ENCODE results near the gene NRIP2. TPM values are rescaled to one million over a fixed set of nuclear protein-coding genes. Genes with fewer than 3 reads are reported as not detected.

Gene NRIP2
- total RNA-seq, 2 experiments from 2014 or later, result not detected

DNA sequence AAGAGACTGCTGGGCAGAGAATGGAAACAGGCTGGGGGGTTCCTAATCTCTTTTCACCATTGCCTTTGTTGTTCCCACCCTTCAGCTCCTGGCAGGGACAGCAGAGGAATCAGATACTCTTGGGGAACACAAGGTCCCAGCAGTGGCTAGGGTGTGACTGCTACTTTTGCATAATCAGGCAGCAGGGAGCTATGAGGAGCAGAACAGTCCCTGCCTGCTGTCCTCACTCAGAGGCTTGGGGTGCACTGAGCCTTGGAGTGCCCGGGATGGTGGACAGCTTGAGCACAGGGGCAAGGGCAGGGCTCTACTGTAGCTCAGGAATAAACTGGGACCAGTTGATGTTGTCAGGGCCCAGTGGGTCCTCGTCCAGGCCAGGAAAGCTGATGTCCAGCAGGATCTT is 23.5 kb upstream of the NRIP2 start:
- Histone ChIP-seq H4K20me1 (ENCODE audit: insufficient read depth, low read length) (no peaks in the 10 kb centered on the region), H3K9me3 (ENCODE audit: low read length) (no peaks in the 10 kb centered on the region), H3K79me2 (ENCODE audit: insufficient read depth, low read depth, low read length) (no peaks in the 10 kb centered on the region), H3K4me2 (ENCODE audit: low read length) (no peak overlapping the region), H3K36me3 (ENCODE audit: insufficient read depth, low read length) (peaks cover 84% of the 10 kb centered on the region), H2AFZ (ENCODE audit: low read length) (no peak overlapping the region), H3K4me1 (ENCODE audit: insufficient read depth, low read length, poor library complexity, severe bottlenecking) (no peaks in the 10 kb centered on the region), H3K27ac (ENCODE audit: low read depth, low read length, poor library complexity, severe bottlenecking) (no peak overlapping the region), H3K9me2 (ENCODE audit: insufficient read depth, low read length) (no peaks in the 10 kb centered on the region), H3K4me3 (ENCODE audit: low read depth, low read length, poor library complexity, severe bottlenecking) (no peak overlapping the region)
- intact Hi-C loops (cut with micrococcal nuclease; ENCODE audit: unreplicated experiment), result no loop called here
- ChIA-PET POLR2A (interaction anchor here (0.6 kb wide), 1 partner anchor 314 kb away, joined by 4 read pairs; no protein-coding TSS in a partner anchor), CTCF (ENCODE audit: unreplicated experiment) (no interaction called here)
- no peak for DNase-seq (ENCODE audit: low spot score)
- BruUV-seq (replicated peaks), result no TSS peak
- TF ChIP-seq, protein P1, sequence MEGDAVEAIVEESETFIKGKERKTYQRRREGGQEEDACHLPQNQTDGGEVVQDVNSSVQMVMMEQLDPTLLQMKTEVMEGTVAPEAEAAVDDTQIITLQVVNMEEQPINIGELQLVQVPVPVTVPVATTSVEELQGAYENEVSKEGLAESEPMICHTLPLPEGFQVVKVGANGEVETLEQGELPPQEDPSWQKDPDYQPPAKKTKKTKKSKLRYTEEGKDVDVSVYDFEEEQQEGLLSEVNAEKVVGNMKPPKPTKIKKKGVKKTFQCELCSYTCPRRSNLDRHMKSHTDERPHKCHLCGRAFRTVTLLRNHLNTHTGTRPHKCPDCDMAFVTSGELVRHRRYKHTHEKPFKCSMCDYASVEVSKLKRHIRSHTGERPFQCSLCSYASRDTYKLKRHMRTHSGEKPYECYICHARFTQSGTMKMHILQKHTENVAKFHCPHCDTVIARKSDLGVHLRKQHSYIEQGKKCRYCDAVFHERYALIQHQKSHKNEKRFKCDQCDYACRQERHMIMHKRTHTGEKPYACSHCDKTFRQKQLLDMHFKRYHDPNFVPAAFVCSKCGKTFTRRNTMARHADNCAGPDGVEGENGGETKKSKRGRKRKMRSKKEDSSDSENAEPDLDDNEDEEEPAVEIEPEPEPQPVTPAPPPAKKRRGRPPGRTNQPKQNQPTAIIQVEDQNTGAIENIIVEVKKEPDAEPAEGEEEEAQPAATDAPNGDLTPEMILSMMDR (conservative IDR thresholded peaks at IDR 0.05; ENCODE audit: low read length), result no peak
- no peak for TF ChIP-seq EZH2phosphoT487 (IDR thresholded peaks at IDR 0.05; ENCODE audit: borderline replicate concordance, low read depth, low read length)

DNA sequence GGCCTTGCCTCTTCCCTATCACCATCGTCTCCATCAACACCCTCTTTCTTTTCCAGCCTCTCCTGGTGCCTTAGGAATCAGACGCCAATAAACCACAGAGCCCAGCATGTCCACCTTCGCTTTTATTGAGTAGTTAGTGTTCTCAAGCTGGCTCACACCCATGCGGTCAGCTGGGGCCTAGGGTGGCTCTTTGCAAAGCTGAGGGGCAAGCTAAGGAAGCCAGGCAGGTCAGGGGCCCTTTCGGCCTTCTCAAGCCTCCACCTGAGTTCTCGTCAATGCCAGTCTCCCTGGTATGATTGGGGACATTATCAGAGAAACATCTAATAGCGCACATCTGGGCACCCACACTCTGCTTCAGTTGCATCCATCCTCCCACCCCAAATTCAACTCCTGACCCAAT is 22.7 kb upstream of the NRIP2 start:
- Histone ChIP-seq H3K79me2 (ENCODE audit: insufficient read depth, low read depth, low read length) (no peaks in the 10 kb centered on the region), H3K9me2 (ENCODE audit: insufficient read depth, low read length) (no peaks in the 10 kb centered on the region), H3K4me3 (ENCODE audit: low read depth, low read length, poor library complexity, severe bottlenecking) (no peak overlapping the region), H3K9me3 (ENCODE audit: low read length) (no peaks in the 10 kb centered on the region), H2AFZ (ENCODE audit: low read length) (no peak overlapping the region), H3K4me1 (ENCODE audit: insufficient read depth, low read length, poor library complexity, severe bottlenecking) (no peaks in the 10 kb centered on the region), H4K20me1 (ENCODE audit: insufficient read depth, low read length) (no peaks in the 10 kb centered on the region), H3K4me2 (ENCODE audit: low read length) (no peak overlapping the region), H3K27ac (ENCODE audit: low read depth, low read length, poor library complexity, severe bottlenecking) (no peak overlapping the region), H3K36me3 (ENCODE audit: insufficient read depth, low read length) (peaks cover 77% of the 10 kb centered on the region)
- ChIA-PET POLR2A (no interaction called here), CTCF (ENCODE audit: unreplicated experiment) (no interaction called here)
- intact Hi-C loops (cut with micrococcal nuclease; ENCODE audit: unreplicated experiment), result no loop called here
- no TSS peak for BruUV-seq (replicated peaks)
- TF ChIP-seq, protein P1 (conservative IDR thresholded peaks at IDR 0.05; ENCODE audit: low read length), result no peak
- TF ChIP-seq EZH2phosphoT487 (IDR thresholded peaks at IDR 0.05; ENCODE audit: borderline replicate concordance, low read depth, low read length), result no peak
- no peak for DNase-seq (ENCODE audit: low spot score)

DNA sequence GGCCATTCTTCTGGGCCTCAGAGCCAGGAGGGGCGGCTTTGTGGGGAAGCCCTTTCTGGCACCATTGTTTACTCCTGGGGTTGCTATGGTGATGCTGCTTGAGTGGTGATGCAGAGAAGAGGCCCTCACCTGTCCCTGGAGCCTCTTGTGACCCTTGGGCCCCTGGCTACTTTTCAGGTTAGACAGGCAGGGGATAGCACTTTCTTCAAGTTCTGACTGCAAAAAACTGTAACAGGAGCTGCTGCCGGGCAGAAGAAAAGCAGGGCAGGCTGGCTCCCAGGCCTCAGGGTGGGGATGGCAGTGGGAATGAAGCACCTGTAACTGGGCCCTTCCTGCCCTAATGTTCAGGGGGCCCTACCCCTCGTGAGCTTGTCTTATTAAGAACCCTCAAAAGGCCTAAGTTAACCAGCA is 22.2 kb upstream of the NRIP2 start, which contains the start of gene TEX52:
Gene TEX52, minus strand, starts transcription at position 19 of the 411 bp plus-strand sequence. Its CDS starts 13 bp downstream, at position 6.
- no TSS peak for BruUV-seq (replicated peaks)
- CTCF ChIA-PET (ENCODE audit: unreplicated experiment), result no interaction called here
- Histone ChIP-seq H2AFZ (ENCODE audit: low read length) (no peak within 1 kb of the TSS), H3K9me2 (ENCODE audit: insufficient read depth, low read length) (no peaks in the 10 kb centered on the region), H3K36me3 (ENCODE audit: insufficient read depth, low read length) (peaks cover 72% of the 10 kb centered on the region), H3K9me3 (ENCODE audit: low read length) (no peaks in the 10 kb centered on the region), H3K4me3 (ENCODE audit: low read depth, low read length, poor library complexity, severe bottlenecking) (no peak within 1 kb of the TSS), H3K79me2 (ENCODE audit: insufficient read depth, low read depth, low read length) (no peaks in the 10 kb centered on the region), H3K4me2 (ENCODE audit: low read length) (no peak within 1 kb of the TSS), H4K20me1 (ENCODE audit: insufficient read depth, low read length) (no peaks in the 10 kb centered on the region), H3K4me1 (ENCODE audit: insufficient read depth, low read length, poor library complexity, severe bottlenecking) (no peaks in the 10 kb centered on the region), H3K27ac (ENCODE audit: low read depth, low read length, poor library complexity, severe bottlenecking) (no peak within 1 kb of the TSS)
- POLR2A ChIA-PET, result no interaction called here
- TF ChIP-seq EZH2phosphoT487 (IDR thresholded peaks at IDR 0.05; ENCODE audit: borderline replicate concordance, low read depth, low read length), result no peak
- TF ChIP-seq, protein P1 (conservative IDR thresholded peaks at IDR 0.05; ENCODE audit: low read length), result no peak
- intact Hi-C loops (cut with micrococcal nuclease; ENCODE audit: unreplicated experiment), result no loop called here
- DNase-seq (ENCODE audit: low spot score), result no peak
